NCI-H187 (cell line): ENCODE data around the gene OCA2.
"Not testable (repeated sequence)": the region's sequence is repeated elsewhere in the genome, so short reads cannot be mapped to it uniquely, and the experiment has no call there.

Experiments
- DNase-seq, 2 experiments: peaks; one replicate each; lab custom pipeline; 2025; lab: John Stamatoyannopoulos, UW

The OCA2 gene

DNA sequence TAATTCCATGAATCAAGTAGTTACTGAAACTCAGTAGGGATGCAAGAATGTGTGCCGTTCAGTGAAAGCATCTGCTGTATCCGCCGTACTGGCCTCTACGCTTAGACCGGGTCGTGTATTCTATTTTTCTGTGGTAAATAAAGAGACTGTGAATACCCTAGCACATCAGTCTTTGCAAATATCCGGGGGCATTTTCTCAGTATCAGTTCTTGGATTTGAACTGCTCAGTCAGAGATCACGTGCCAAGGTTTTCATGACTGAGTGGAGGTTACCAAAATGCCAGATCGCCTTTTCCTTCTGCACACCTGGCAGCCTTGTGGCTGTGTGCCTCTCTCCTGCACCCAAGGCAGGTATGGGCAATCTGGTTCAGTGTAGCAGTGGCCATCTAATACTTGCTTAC is 377.0 kb downstream of the OCA2 start:
- DNase-seq = no peak

DNA sequence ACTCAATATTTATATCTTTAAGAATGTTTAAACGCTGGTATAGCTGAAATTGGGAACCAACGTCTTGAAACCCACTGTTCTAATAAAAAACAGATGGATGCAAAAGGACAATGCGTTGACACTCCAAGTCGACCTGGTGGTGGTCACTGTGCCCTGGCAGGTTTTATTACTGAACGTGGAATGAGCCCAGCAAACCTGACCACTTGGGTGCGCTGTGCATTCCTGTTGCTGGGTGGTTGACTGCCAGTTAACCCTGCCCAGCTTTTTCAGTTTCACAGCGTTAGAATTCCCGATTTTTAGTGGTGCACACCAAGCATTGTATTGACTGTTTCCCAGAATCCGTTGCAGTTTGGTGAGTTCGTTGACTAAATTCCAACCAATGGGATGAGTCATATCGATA is 384.4 kb downstream of the OCA2 start:
- no peak for DNase-seq

DNA sequence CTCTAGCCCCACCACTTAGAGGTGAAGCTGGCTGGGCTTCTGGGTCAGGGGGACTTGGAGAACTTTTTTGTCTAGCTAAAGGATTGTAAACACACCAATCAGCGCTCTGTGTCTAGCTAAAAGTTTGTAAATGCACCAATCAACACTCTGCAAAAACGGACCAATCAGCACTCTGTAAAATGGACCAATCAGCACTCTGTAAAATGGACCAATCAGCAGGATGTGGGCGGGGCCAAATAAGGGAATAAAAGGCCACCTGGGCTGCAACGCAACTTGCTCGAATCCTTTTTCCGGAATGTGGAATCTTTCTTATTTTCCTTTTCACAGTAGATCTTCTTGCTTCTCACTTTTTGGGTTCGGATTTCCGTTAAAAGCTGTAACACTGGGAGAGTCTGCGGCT is 385.3 kb downstream of the OCA2 start:
- not testable (repeated sequence) for DNase-seq

DNA sequence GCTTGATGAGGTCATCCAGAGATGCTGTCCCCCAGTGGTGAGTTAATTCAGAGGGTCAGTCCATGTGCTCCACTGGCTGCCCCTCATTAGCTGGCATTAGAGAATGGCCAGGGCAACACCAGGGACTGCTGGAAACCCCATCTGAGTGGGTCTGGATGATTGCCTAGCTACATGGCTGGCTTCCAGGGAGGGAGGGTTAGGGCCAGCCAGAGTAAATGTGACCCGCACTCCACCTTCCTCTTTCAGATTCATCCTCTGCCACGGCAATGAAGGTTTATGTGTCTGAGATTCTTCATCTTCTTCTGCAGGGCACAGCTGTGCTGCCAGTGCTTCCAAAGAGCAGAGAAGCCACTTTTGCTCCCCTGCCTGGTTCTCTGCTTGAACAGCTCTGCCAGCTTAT is 391.9 kb downstream of the OCA2 start:
- DNase-seq = no peak

DNA sequence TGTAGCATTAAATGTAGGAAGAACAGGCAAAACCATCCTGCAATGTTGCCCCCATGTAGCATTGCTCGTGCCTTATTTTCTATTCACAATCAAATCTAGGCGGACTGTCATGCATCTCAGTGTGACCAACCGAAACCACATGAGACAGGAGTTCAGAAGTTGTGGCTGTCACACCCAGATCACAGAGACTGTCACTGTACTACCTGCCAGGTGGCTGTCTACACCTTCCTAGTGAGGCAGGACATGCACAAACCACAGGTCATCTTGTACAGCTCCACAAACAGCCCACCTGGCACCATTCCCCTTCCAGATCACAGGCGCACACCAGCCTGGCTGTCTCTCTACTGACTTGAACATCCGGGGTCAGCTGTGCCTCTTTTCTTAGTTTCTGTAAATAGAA is 392.8 kb downstream of the OCA2 start:
- DNase-seq = no peak

DNA sequence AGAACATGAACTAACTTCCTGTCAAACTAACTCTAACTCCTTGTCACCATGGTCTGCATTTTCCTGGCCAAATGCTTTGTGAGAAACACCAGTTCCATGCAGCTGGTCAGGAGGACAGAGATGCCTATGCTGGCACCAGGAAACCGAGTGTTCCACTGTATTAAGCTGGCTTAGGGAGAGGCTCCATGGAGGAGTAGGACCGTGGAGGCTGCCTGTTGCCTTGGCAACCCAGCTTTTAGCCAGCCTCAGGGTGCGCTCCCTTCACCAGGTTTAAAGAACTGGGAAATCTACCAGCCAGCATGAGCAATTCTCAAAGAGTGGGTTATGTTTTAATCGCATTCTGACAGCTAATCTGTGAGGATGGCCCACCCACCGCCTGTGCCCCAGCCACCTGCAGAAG is 394.1 kb downstream of the OCA2 start:
- DNase-seq = no peak
